Esophagus (tissue), 2 donors: ENCODE data around the gene INCA1. TPM values are rescaled to one million over a fixed set of nuclear protein-coding genes. Genes with fewer than 3 reads are reported as not detected.

Source experiments
- H3K27ac ChIP-seq, 2 donors: one replicate each; pipeline ENCODE4 v1.5.1; 2013; ENCODE audit warnings: low read depth in 2 of 2, mild to moderate bottlenecking in 2 of 2, inconsistent platforms in 1 of 2, low read length in 1 of 2, moderate library complexity in 1 of 2
- H3K27me3 ChIP-seq, 2 donors: one replicate each; pipeline ENCODE4 v1.6.1; 2013; ENCODE audit warnings: low read length in 2 of 2, control low read depth in 1 of 2, mild to moderate bottlenecking in 1 of 2; ENCODE audit not compliant: insufficient read depth in 2 of 2, control insufficient read depth in 1 of 2
- H3K36me3 ChIP-seq, 2 donors: one replicate each; pipeline ENCODE4 v1.6.1; 2013; ENCODE audit warnings: low read length in 1 of 2; ENCODE audit not compliant: control insufficient read depth in 2 of 2, insufficient read depth in 2 of 2
- H3K4me1 ChIP-seq, 2 donors: one replicate each; pipeline ENCODE4 v1.6.1; 2013; ENCODE audit warnings: low read length in 1 of 2; ENCODE audit not compliant: control insufficient read depth in 2 of 2, insufficient read depth in 2 of 2
- H3K4me3 ChIP-seq, 2 donors: one replicate each; pipeline ENCODE4 v1.5.1; 2013; ENCODE audit warnings: low read length in 2 of 2, mild to moderate bottlenecking in 2 of 2, low read depth in 1 of 2, moderate library complexity in 1 of 2
- H3K9me3 ChIP-seq, 2 donors: one replicate each; pipeline ENCODE4 v1.6.1; 2013; ENCODE audit warnings: mild to moderate bottlenecking in 2 of 2, low read depth in 1 of 2, low read length in 1 of 2, moderate library complexity in 1 of 2; ENCODE audit not compliant: control insufficient read depth in 2 of 2, insufficient read depth in 1 of 2
- WGBS, 2 donors: extraction: QIAGEN DNeasy Blood & Tissue Kit; methylation state at CpG; one replicate each; pipeline ENCODE4 v1.1.7; 2013; 5-methylcytosine and 5-hydroxymethylcytosine counted together
- polyA plus RNA-seq, 2 donors: library from polyadenylated mRNA; stranded (reverse); fragments of 200-250 nt; gene quantifications; one replicate each; pipeline ENCODE4 v1.2.3, GENCODE V29; 2013
- donor health status: healthy with polysubstance abuse.
- donor health status: Bipolar disorder and iron deficiency.

The INCA1 gene
- polyA plus RNA-seq, 2 donors, result 0.67 to 1.2 TPM

DNA sequence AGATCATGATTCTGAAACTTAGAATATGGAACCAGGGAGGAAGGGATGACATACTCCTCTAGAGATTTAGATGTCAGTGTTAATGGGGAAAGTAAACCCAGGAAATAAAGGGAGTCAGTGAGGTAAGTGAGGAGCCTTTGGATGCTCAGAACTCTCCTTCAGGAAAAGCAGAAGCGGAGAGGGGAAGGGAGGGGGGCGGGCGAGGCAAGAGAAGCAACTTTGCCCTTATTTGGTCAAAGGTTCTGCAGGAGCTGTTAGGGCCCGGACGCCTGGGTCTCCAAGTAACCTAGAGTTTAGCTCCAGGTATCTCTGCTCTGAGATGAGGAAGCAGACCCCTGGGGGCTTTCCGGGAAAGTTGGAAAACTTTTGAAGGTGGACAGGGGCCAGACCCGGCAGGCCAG, 50.3 kb downstream of the INCA1 start:
- Histone ChIP-seq H3K4me3 (peak overlapping the region; percentile 33 to 77), H3K9me3 (no peaks in the 10 kb centered on the region), H3K27ac (peak overlapping the region; percentile 90 to 100), H3K36me3 (peaks cover 5 to 27% of the 10 kb centered on the region in 2 donors), H3K27me3 (no peaks in the 10 kb centered on the region), H3K4me1 (peaks cover 2 to 15% of the 10 kb centered on the region in 2 donors)
- 0 to 1% methylated on average over 7 of the region's 7 CpGs for WGBS, 2 donors

DNA sequence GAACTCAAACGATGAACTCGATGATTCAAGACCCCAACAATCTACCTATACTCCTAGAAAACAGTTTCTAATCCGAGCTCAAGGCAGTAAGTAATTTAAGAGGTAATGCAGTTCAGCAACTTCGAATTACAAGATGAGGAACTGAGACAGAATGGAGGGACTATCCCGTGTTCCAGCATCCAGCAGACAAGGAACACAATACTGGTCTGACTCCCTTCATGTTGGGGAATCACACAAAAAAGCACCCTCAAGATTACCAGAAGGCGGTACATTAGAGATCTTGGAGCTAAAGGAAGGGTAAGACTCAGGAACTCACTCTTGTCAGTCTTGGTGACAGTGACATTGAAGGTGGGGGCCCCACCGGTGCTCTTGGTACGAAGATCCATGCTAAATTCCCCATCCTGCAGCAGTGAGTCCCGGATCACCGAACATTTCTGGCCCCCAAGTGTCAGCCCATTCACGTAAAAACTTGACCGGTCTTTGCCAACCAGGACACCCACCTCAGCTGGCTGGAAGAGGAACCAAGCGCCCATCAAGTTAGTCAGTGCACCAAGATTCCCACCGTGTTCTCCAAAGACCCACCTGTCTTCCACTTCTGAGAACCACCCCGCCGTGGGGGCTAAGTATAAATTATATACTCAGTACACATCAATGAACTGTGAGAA, 50.9 kb downstream of the INCA1 start:
- Histone ChIP-seq H3K36me3 (peaks cover 5 to 27% of the 10 kb centered on the region in 2 donors), H3K4me1 (peaks cover 2 to 15% of the 10 kb centered on the region in 2 donors)

DNA sequence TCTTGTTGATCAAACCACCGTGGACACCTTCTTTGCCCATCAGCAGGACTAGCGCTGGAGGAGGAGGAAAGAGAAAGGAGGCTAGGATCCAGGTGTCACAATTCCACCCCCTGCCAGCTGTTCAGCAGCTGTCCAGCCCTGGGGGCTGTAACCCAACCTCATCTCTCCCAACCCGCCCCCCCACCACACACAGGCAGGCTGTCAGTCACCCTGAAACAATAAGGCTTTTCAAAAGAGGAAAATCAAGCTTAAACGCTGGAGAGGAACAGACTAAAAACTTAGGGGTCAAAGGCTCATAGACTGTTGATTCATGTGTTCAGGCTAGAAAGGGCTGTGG, 51.4 kb downstream of the INCA1 start:
- WGBS, 2 donors, result 12 to 19% methylated on average over 4 of the region's 4 CpGs
- H3K27ac ChIP-seq, result peak overlapping the region; percentile 54 to 85
- peaks cover 2 to 15% of the 10 kb centered on the region in 2 donors for H3K4me1 ChIP-seq
- H3K9me3 ChIP-seq, result no peaks in the 10 kb centered on the region
- peaks cover 5 to 27% of the 10 kb centered on the region in 2 donors for H3K36me3 ChIP-seq
- H3K27me3 ChIP-seq, result no peaks in the 10 kb centered on the region
- H3K4me3 ChIP-seq, result peak overlapping the region in 1 of 2 donors; percentile 77

More for the DNA sequence above, 50.9 kb downstream of the INCA1 start:
- H3K27ac ChIP-seq, result peak overlapping the region; percentile 54 to 85
- H3K9me3 ChIP-seq, result no peaks in the 10 kb centered on the region
- H3K27me3 ChIP-seq, result no peaks in the 10 kb centered on the region
- peak overlapping the region; percentile 33 to 77 for H3K4me3 ChIP-seq
- WGBS, 2 donors, result 18 to 22% methylated on average over 16 of the region's 16 CpGs

DNA sequence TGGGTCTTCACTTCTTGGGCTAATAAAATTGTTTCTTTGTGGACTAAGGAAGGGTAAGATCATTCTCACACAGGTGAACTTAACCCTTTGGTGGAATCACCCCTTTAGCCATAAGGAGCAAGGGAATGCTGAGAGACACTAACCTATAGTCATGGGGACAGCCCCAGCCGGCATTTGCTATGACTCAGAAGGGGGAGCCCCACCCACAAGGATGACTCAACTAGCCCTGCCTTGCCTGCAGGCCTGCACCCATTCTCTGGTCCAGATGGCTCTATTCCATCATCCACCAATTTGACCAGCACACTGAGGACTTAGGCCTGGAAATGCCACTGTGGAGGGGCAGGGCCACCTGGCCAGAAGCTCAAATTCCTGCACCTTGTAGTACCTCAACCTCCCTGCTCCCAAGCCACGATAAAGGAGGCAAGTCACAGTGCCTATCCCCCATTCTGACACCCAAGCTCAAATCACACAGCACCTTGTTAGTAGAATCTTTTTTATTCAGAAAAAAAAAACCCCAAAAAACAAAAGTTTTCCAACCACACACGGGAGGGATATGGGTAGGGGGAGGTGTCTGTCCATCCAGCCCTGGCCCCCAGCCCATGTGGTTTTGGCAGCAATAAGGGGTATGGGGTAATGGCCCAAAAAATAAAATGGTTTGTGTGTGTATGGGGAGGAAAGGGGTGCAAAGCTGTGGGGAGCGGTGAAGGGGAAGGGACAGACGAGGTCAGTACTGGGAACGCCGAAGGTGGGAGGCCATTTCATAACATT, 52.0 kb downstream of the INCA1 start:
- no peaks in the 10 kb centered on the region for H3K27me3 ChIP-seq
- peaks cover 5 to 27% of the 10 kb centered on the region in 2 donors for H3K36me3 ChIP-seq
- peak overlapping the region; percentile 69 to 85 for H3K27ac ChIP-seq
- no peaks in the 10 kb centered on the region for H3K9me3 ChIP-seq
- H3K4me1 ChIP-seq, result peaks cover 2 to 13% of the 10 kb centered on the region in 2 donors
- 20 to 22% methylated on average over 7 of the region's 7 CpGs for WGBS, 2 donors
- H3K4me3 ChIP-seq, result peak overlapping the region in 1 of 2 donors; percentile 11

DNA sequence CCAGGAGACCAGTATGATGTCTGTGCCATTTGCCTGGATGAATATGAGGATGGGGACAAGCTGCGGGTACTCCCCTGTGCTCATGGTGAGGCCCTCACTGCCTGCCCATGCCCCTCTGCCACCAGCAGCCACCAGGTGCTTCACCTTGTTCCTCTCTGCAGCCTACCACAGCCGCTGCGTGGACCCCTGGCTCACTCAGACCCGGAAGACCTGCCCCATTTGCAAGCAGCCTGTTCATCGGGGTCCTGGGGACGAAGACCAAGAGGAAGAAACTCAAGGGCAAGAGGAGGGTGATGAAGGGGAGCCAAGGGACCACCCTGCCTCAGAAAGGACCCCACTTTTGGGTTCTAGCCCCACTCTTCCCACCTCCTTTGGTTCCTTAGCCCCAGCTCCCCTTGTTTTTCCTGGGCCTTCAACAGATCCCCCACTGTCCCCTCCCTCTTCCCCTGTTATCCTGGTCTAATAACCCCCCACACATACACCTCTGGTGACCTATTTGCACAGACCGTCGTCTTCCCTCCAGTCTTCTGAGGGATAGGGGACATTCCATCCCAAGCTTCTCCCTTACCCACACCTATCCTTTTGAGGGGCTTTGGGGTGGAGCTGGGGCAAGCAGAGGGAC, 52.7 kb downstream of the INCA1 start:
- H3K4me3 ChIP-seq, result no peak overlapping the region
- peaks cover 5 to 27% of the 10 kb centered on the region in 2 donors for H3K36me3 ChIP-seq
- 55 to 61% methylated on average over 8 of the region's 8 CpGs for WGBS, 2 donors

DNA sequence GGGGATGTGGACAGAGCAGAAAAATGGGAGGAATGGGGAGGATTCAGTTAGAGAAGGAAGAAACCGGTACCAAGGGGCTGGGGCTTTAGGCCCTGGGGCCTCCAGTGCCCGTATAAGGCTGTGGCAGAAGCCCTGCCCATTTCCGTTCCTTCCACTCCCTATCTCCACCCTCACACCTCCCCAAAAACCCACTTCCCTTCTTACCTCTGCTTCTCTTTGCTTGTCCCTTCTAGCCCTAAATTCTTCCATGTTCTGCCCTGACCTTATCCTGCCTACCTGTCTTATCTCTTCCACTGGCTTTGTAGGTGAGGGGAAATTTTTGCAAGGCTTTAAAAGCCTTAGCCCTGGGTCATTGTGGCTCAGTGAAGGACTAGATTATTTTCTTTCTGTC, 53.2 kb downstream of the INCA1 start:
- H3K9me3 ChIP-seq, result no peaks in the 10 kb centered on the region
- no peaks in the 10 kb centered on the region for H3K27me3 ChIP-seq
- peak overlapping the region; percentile 69 to 85 for H3K27ac ChIP-seq
- no peak overlapping the region for H3K4me3 ChIP-seq
- H3K4me1 ChIP-seq, result peaks cover 2 to 10% of the 10 kb centered on the region in 2 donors
- WGBS, 2 donors, result 27% methylated on average over 2 to 3 of the region's 3 CpGs
- H3K36me3 ChIP-seq, result peaks cover 5 to 27% of the 10 kb centered on the region in 2 donors

More for the DNA sequence above, 52.7 kb downstream of the INCA1 start:
- H3K27me3 ChIP-seq, result no peaks in the 10 kb centered on the region
- peak overlapping the region; percentile 69 to 85 for H3K27ac ChIP-seq
- no peaks in the 10 kb centered on the region for H3K9me3 ChIP-seq
- peaks cover 2 to 10% of the 10 kb centered on the region in 2 donors for H3K4me1 ChIP-seq

DNA sequence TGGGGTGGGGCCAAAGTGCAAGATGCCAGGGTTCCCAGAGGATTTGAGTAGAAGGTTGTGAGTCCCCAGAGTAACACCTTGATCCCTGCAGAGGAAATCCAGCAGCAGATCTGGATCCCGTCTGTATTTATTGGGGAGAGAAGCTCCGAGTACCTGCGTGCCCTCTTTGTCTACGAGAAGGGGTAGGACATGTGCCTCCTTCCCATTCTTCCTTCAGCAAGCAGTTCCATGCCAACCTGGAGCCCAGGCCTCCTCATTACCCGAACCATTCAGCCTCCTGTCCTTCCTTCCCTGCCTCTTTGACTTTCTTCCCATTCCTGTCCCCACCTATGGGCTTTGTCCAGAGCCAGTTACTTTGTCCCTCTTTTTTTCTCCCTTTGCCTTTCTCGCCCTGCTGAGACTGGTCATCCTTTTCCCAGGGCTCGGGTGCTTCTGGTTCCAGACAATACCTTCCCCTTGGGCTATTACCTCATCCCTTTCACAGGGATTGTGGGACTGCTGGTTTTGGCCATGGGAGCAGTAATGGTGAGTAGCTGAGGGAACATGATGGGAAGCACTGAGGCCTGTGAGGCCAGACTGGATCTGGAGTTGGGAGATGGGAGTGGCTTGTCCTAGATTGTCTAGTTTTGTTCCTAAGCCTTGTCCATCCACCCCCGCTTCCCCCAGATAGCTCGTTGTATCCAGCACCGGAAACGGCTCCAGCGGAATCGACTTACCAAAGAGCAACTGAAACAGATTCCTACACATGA, 54.4 kb downstream of the INCA1 start:
- H3K4me3 ChIP-seq, result no peak overlapping the region
- H3K27ac ChIP-seq, result peak overlapping the region in 1 of 2 donors; percentile 57
- 67 to 76% methylated on average over 13 of the region's 13 CpGs for WGBS, 2 donors
- peaks cover 8 to 16% of the 10 kb centered on the region in 2 donors for H3K4me1 ChIP-seq
- H3K27me3 ChIP-seq, result no peaks in the 10 kb centered on the region
- H3K9me3 ChIP-seq, result no peaks in the 10 kb centered on the region
- peaks cover 5 to 31% of the 10 kb centered on the region in 2 donors for H3K36me3 ChIP-seq

DNA sequence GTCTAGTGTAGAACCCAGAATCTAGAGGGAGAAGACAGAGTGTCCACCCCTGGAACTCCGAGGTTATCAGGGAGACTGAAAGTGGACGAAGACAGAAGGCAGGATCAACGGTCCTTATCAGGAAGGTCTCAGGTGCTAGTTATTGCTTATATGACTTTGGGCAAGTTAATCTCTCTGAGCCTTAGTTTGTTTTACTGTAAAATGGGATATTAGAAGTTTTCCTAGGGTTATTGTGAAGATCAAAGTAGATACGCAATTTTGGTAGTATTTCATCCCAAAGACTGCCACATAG, 56.1 kb downstream of the INCA1 start:
- Histone ChIP-seq H3K9me3 (no peaks in the 10 kb centered on the region), H3K27ac (peak overlapping the region; percentile 59 to 90), H3K36me3 (peaks cover 5 to 40% of the 10 kb centered on the region in 2 donors), H3K4me1 (peaks cover 8 to 16% of the 10 kb centered on the region in 2 donors), H3K27me3 (no peaks in the 10 kb centered on the region), H3K4me3 (peak overlapping the region; percentile 76 to 83)
- 33 to 36% methylated on average over 4 of the region's 4 CpGs for WGBS, 2 donors
